K562 (cell line): ENCODE results near the gene PRDX1.

Source experiments
- BHLHE40 ChIP-seq: IDR thresholded peaks from 2 replicates; pipeline ENCODE4 v1.6.1; 2011; ENCODE audit warnings: low read length, improper control_type of control experiment
- BMI1 ChIP-seq: fragments of 150-350 bp; IDR thresholded peaks from 2 replicates; pipeline ENCODE4 v1.6.1; 2014; ENCODE audit warnings: low read length
- CHD2 ChIP-seq: IDR thresholded peaks from 2 replicates; pipeline ENCODE4 v1.6.1; 2011; ENCODE audit warnings: low read depth, low read length
- FOXM1 ChIP-seq, 2 experiments: fragments of 450-650 bp in 1 of 2; sonication (generic) in 1 of 2; formaldehyde crosslinking in 1 of 2; IDR thresholded peaks; 2 replicates each; pipeline versions ENCODE4 v1.6.1 to v1.9.0; 2017 to 2022; ENCODE audit warnings: low read depth in 2 of 2, mild to moderate bottlenecking in 2 of 2, missing genetic modification reagents in 1 of 2, moderate library complexity in 1 of 2
- POLR2A ChIP-seq: fragments of 450-650 bp; conservative IDR thresholded peaks from 2 replicates; pipeline ENCODE4 v1.6.1; 2016
- RNF2 ChIP-seq: sonication (generic); IDR thresholded peaks from 2 replicates; pipeline ENCODE4 v1.6.1; 2016
- SIN3A ChIP-seq, 2 experiments: fragments of 150-350 bp in 1 of 2; IDR thresholded peaks; 2 replicates each; pipeline ENCODE4 v1.6.1; 2011 to 2016; ENCODE audit warnings: borderline replicate concordance in 2 of 2, low read depth in 2 of 2, low read length in 2 of 2, mild to moderate bottlenecking in 2 of 2, moderate library complexity in 2 of 2; ENCODE audit not compliant: control insufficient read depth in 1 of 2
- TF ChIP-seq, protein P1 (sequence below), 2 experiments: fragments of 450-650 bp; formaldehyde crosslinking in 1 of 2; IDR thresholded peaks; 2 replicates each; pipeline versions ENCODE4 v1.4.0 to v1.6.1; 2014 to 2020; ENCODE audit warnings: mild to moderate bottlenecking in 2 of 2, borderline replicate concordance in 1 of 2, low read depth in 1 of 2
- TF ChIP-seq, protein P2 (sequence below): IDR thresholded peaks from 3 replicates; pipeline ENCODE4 v1.6.1; 2011; ENCODE audit warnings: borderline replicate concordance, mild to moderate bottlenecking; ENCODE audit not compliant: insufficient read length, insufficient read depth
- TF ChIP-seq, protein P3 (sequence below): sonication (generic); formaldehyde crosslinking; IDR thresholded peaks from 2 replicates; pipeline ENCODE4 v1.8.1; 2023; ENCODE audit warnings: mild to moderate bottlenecking, missing genetic modification reagents

DNA sequence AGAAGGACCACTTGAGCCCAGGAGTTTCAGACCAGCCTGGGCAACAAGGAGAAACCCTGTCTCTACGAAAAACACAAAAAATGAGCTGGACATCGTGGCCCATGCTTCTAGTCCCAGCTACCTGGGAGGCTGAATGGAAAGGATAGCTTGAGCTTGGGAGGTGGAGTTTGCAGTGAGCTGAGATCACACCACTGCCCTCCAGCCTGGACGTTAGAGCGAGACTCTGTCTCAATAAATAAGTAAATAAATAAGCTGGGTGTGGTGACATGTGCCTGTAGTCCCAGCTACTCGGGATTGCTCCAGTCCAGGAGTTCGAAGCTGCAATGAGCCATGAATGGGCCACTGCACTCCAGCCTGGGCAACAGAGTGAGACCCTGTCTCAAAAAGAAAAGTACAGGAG is 32.5 kb upstream of the PRDX1 start:
- no peak for TF ChIP-seq BHLHE40
- TF ChIP-seq POLR2A: no peak
- TF ChIP-seq CHD2: no peak
- no peak for TF ChIP-seq BMI1
- TF ChIP-seq RNF2: no peak
- TF ChIP-seq, protein P1, sequence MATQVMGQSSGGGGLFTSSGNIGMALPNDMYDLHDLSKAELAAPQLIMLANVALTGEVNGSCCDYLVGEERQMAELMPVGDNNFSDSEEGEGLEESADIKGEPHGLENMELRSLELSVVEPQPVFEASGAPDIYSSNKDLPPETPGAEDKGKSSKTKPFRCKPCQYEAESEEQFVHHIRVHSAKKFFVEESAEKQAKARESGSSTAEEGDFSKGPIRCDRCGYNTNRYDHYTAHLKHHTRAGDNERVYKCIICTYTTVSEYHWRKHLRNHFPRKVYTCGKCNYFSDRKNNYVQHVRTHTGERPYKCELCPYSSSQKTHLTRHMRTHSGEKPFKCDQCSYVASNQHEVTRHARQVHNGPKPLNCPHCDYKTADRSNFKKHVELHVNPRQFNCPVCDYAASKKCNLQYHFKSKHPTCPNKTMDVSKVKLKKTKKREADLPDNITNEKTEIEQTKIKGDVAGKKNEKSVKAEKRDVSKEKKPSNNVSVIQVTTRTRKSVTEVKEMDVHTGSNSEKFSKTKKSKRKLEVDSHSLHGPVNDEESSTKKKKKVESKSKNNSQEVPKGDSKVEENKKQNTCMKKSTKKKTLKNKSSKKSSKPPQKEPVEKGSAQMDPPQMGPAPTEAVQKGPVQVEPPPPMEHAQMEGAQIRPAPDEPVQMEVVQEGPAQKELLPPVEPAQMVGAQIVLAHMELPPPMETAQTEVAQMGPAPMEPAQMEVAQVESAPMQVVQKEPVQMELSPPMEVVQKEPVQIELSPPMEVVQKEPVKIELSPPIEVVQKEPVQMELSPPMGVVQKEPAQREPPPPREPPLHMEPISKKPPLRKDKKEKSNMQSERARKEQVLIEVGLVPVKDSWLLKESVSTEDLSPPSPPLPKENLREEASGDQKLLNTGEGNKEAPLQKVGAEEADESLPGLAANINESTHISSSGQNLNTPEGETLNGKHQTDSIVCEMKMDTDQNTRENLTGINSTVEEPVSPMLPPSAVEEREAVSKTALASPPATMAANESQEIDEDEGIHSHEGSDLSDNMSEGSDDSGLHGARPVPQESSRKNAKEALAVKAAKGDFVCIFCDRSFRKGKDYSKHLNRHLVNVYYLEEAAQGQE (IDR thresholded peaks at IDR 0.05; ENCODE audit: borderline replicate concordance): no peak
- TF ChIP-seq, protein P1 (CRISPR knock-in tag; IDR thresholded peaks at IDR 0.05; ENCODE audit: low read depth): no peak
- TF ChIP-seq FOXM1 (IDR thresholded peaks at IDR 0.05; ENCODE audit: low read depth): no peak
- no peak for TF ChIP-seq FOXM1 (CRISPR knock-in tag; IDR thresholded peaks at IDR 0.05; ENCODE audit: low read depth)
- TF ChIP-seq, protein P2, sequence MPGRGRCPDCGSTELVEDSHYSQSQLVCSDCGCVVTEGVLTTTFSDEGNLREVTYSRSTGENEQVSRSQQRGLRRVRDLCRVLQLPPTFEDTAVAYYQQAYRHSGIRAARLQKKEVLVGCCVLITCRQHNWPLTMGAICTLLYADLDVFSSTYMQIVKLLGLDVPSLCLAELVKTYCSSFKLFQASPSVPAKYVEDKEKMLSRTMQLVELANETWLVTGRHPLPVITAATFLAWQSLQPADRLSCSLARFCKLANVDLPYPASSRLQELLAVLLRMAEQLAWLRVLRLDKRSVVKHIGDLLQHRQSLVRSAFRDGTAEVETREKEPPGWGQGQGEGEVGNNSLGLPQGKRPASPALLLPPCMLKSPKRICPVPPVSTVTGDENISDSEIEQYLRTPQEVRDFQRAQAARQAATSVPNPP: no peak
- no peak for TF ChIP-seq SIN3A (IDR thresholded peaks at IDR 0.05; ENCODE audit: borderline replicate concordance in 2 of 2, control insufficient read depth in 1 of 2, low read depth in 2 of 2, low read length in 2 of 2)
- TF ChIP-seq, protein P3, sequence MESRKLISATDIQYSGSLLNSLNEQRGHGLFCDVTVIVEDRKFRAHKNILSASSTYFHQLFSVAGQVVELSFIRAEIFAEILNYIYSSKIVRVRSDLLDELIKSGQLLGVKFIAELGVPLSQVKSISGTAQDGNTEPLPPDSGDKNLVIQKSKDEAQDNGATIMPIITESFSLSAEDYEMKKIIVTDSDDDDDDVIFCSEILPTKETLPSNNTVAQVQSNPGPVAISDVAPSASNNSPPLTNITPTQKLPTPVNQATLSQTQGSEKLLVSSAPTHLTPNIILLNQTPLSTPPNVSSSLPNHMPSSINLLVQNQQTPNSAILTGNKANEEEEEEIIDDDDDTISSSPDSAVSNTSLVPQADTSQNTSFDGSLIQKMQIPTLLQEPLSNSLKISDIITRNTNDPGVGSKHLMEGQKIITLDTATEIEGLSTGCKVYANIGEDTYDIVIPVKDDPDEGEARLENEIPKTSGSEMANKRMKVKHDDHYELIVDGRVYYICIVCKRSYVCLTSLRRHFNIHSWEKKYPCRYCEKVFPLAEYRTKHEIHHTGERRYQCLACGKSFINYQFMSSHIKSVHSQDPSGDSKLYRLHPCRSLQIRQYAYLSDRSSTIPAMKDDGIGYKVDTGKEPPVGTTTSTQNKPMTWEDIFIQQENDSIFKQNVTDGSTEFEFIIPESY (CRISPR knock-in tag): no peak
